NCI-H2107 (cell line): ENCODE results near the gene ANO10.

Source experiments
- DNase-seq: peaks from one replicate; lab custom pipeline; 2025; lab: John Stamatoyannopoulos, UW

The ANO10 gene

GRCh38 chr3:43415088-43415487 is 206.7 kb downstream of the ANO10 start:
- DNase-seq = no peak

- DNase-seq = no peak
These were observed 208.0 kb downstream of the ANO10 start for GRCh38 chr3:43413676-43414368.

GRCh38 chr3:43411429-43411828 is 210.4 kb downstream of the ANO10 start:
- peak; percentile 19 for DNase-seq

GRCh38 chr3:43410592-43410991 is 211.2 kb downstream of the ANO10 start:
- DNase-seq = no peak

- DNase-seq = no peak
These were observed 212.3 kb downstream of the ANO10 start for GRCh38 chr3:43409506-43409905.

- no peak for DNase-seq
These were observed 215.2 kb downstream of the ANO10 start for GRCh38 chr3:43406643-43407023.

GRCh38 chr3:43405888-43406642 is 215.7 kb downstream of the ANO10 start:
- DNase-seq = no peak

- DNase-seq = no peak
These were observed 220.8 kb downstream of the ANO10 start for GRCh38 chr3:43400781-43401730.

- no peak for DNase-seq
These were observed 221.6 kb downstream of the ANO10 start for GRCh38 chr3:43400167-43400566.

GRCh38 chr3:43399034-43399433 is 222.8 kb downstream of the ANO10 start:
- DNase-seq = no peak

- no peak for DNase-seq
These were observed 227.7 kb downstream of the ANO10 start for GRCh38 chr3:43394041-43394554.

GRCh38 chr3:43391621-43392020 is 230.2 kb downstream of the ANO10 start:
- no peak for DNase-seq

GRCh38 chr3:43390255-43390588 is 231.6 kb downstream of the ANO10 start:
- DNase-seq = no peak

GRCh38 chr3:43389388-43390254 is 232.2 kb downstream of the ANO10 start:
- DNase-seq = no peak

- DNase-seq = no peak
These were observed 232.9 kb downstream of the ANO10 start for GRCh38 chr3:43388915-43389314.

- no peak for DNase-seq
These were observed 233.6 kb downstream of the ANO10 start for GRCh38 chr3:43388175-43388574.

- no peak for DNase-seq
These were observed 242.5 kb downstream of the ANO10 start for GRCh38 chr3:43379343-43379742.

GRCh38 chr3:43378066-43378935 is 243.5 kb downstream of the ANO10 start:
- no peak for DNase-seq

- DNase-seq = no peak
These were observed 248.3 kb downstream of the ANO10 start for GRCh38 chr3:43373560-43373928.

- no peak for DNase-seq
These were observed 248.8 kb downstream of the ANO10 start for GRCh38 chr3:43372809-43373559.
